IMR-90 (cell line): Measurements from ENCODE around the gene CD96. TPM values are rescaled to one million over a fixed set of nuclear protein-coding genes. Genes with fewer than 3 reads are reported as not detected.

Experiments used
- ATAC-seq: fragments of 200-7000 bp; cut with Tn5 transposase; 2 replicates; pipeline ENCODE4 v1.9.1; 2020; ENCODE audit warnings: low read depth, mild to moderate bottlenecking, moderate library complexity
- BruUV-seq: library from RNA; stranded (reverse); fragments of 400-500 nt; replicated peaks from 2 replicates; lab custom pipeline; 2021; lab: Mats Ljungman, UMichigan
- CTCF ChIA-PET: fragments of 300-600 bp; formaldehyde crosslinking; extraction: SDS; loops from one replicate; lab custom pipeline; 2021; ENCODE audit warnings: antibody characterized with exemption; lab: Yijun Ruan, JAX
- POLR2A ChIA-PET: fragments of 300-600 bp; sonication (Branson Sonifier 250); formaldehyde crosslinking; loops from one replicate; lab custom pipeline; 2022; ENCODE audit warnings: antibody characterized with exemption; ENCODE audit not compliant: unreplicated experiment; lab: Charles Lee
- DNase-seq: peaks from one replicate; pipeline ENCODE4 v3.0.0; 2013
- H2AFZ ChIP-seq: replicated peaks from 2 replicates; pipeline ENCODE3; 2013; ENCODE audit warnings: low read length, mild to moderate bottlenecking; ENCODE audit not compliant: poor library complexity
- H2AK5ac ChIP-seq: 2 replicates; pipeline ENCODE4 v1.6.1; 2013; ENCODE audit warnings: low read depth, low read length, inconsistent platforms
- H2AK9ac ChIP-seq: replicated peaks from 2 replicates; pipeline ENCODE3; 2013; ENCODE audit warnings: mild to moderate bottlenecking, low read depth, low read length, moderate library complexity; ENCODE audit not compliant: poor library complexity
- H2BK120ac ChIP-seq: 2 replicates; pipeline ENCODE4 v1.6.1; 2013; ENCODE audit warnings: low read depth, low read length, inconsistent platforms
- H2BK15ac ChIP-seq: 3 replicates; pipeline ENCODE4 v1.6.1; 2013; ENCODE audit warnings: low read depth, low read length, inconsistent platforms
- H2BK20ac ChIP-seq: 2 replicates; pipeline ENCODE4 v1.6.1; 2013; ENCODE audit warnings: low read depth, mild to moderate bottlenecking, inconsistent platforms, low read length, moderate library complexity
- H2BK5ac ChIP-seq: 2 replicates; pipeline ENCODE4 v1.6.1; 2013; ENCODE audit warnings: mild to moderate bottlenecking, low read depth, low read length, inconsistent platforms; ENCODE audit not compliant: poor library complexity, severe bottlenecking
- H3K14ac ChIP-seq: replicated peaks from 2 replicates; pipeline ENCODE4 v1.6.1; 2013; ENCODE audit warnings: low read depth, low read length, inconsistent platforms
- H3K18ac ChIP-seq: 2 replicates; pipeline ENCODE4 v1.6.1; 2013; ENCODE audit warnings: low read depth, low read length, control low read depth
- H3K23ac ChIP-seq: 2 replicates; pipeline ENCODE4 v1.6.1; 2013; ENCODE audit warnings: low read depth, low read length, inconsistent platforms
- H3K27ac ChIP-seq: 2 replicates; pipeline ENCODE4 v1.5.1; 2013; ENCODE audit warnings: mild to moderate bottlenecking, control low read depth, low read length; ENCODE audit not compliant: insufficient read depth
- H3K27me3 ChIP-seq: 2 replicates; pipeline ENCODE4 v1.6.1; 2013; ENCODE audit warnings: low read length; ENCODE audit not compliant: control insufficient read depth, insufficient read depth
- H3K36me3 ChIP-seq: 2 replicates; pipeline ENCODE4 v1.6.1; 2013; ENCODE audit warnings: low read length, mixed read lengths; ENCODE audit not compliant: control insufficient read depth, insufficient read depth
- H3K4ac ChIP-seq: 2 replicates; pipeline ENCODE4 v1.6.1; 2013; ENCODE audit warnings: low read depth, low read length, inconsistent platforms
- H3K4me1 ChIP-seq: 2 replicates; pipeline ENCODE4 v1.6.1; 2013; ENCODE audit warnings: low read length, mixed read lengths; ENCODE audit not compliant: control insufficient read depth, insufficient read depth
- H3K4me2 ChIP-seq: 2 replicates; pipeline ENCODE4 v1.6.1; 2013; ENCODE audit warnings: low read depth, mild to moderate bottlenecking, control low read depth, low read length, moderate library complexity
- H3K4me3 ChIP-seq: 2 replicates; pipeline ENCODE4 v1.5.1; 2013; ENCODE audit warnings: low read depth, mild to moderate bottlenecking, control low read depth, low read length, moderate library complexity; ENCODE audit not compliant: insufficient read depth
- H3K56ac ChIP-seq: 2 replicates; pipeline ENCODE4 v1.6.1; 2013; ENCODE audit warnings: low read length, inconsistent platforms; ENCODE audit not compliant: insufficient read depth; ENCODE audit errors: extremely low read depth
- H3K79me1 ChIP-seq, 2 experiments: 2 replicates each; pipeline ENCODE4 v1.6.1; 2013; ENCODE audit warnings: low read length in 2 of 2, inconsistent platforms in 1 of 2, low read depth in 1 of 2
- H3K9ac ChIP-seq: 2 replicates; pipeline ENCODE4 v1.6.1; 2013; ENCODE audit warnings: low read depth, low read length, control low read depth
- H3K9me1 ChIP-seq: 2 replicates; pipeline ENCODE4 v1.6.1; 2013; ENCODE audit warnings: low read length, inconsistent platforms; ENCODE audit not compliant: insufficient read depth
- H3K9me3 ChIP-seq: 2 replicates; pipeline ENCODE4 v1.6.1; 2013; ENCODE audit warnings: low read length; ENCODE audit not compliant: control insufficient read depth, insufficient read depth
- H4K20me1 ChIP-seq: 2 replicates; pipeline ENCODE4 v1.6.1; 2013; ENCODE audit warnings: low read length, inconsistent platforms; ENCODE audit not compliant: insufficient read depth
- H4K5ac ChIP-seq: 2 replicates; pipeline ENCODE4 v1.6.1; 2013; ENCODE audit warnings: mild to moderate bottlenecking, low read depth, low read length, control low read depth
- H4K8ac ChIP-seq, 2 experiments: 2 replicates each; pipeline ENCODE4 v1.6.1; 2013; ENCODE audit warnings: low read depth in 2 of 2, low read length in 2 of 2, control low read depth in 1 of 2, inconsistent platforms in 1 of 2
- H4K91ac ChIP-seq: 2 replicates; pipeline ENCODE4 v1.6.1; 2013; ENCODE audit warnings: low read depth, low read length, inconsistent platforms; ENCODE audit not compliant: insufficient read depth
- BHLHE40 ChIP-seq: fragments of 150-350 bp; IDR thresholded peaks from 2 replicates; pipeline ENCODE4 v1.6.1; 2016; ENCODE audit warnings: mild to moderate bottlenecking, low read depth, low read length
- CEBPB ChIP-seq: IDR thresholded peaks from 2 replicates; pipeline ENCODE4 v1.6.1; 2012; ENCODE audit warnings: low read depth, low read length, improper control_type of control experiment
- CHD1 ChIP-seq: IDR thresholded peaks from 2 replicates; pipeline ENCODE4 v1.6.1; 2012; ENCODE audit warnings: low read depth, low read length, improper control_type of control experiment
- CTCF ChIP-seq: conservative IDR thresholded peaks from 2 replicates; pipeline ENCODE4 v1.5.1; 2012; ENCODE audit warnings: mild to moderate bottlenecking, low read depth, low read length, improper control_type of control experiment
- ELK1 ChIP-seq: fragments of 150-350 bp; IDR thresholded peaks from 2 replicates; pipeline ENCODE4 v1.6.1; 2016; ENCODE audit warnings: low read depth, mild to moderate bottlenecking, low read length, moderate library complexity, borderline replicate concordance
- FOS ChIP-seq: fragments of 150-350 bp; IDR thresholded peaks from 2 replicates; pipeline ENCODE4 v1.6.1; 2016; ENCODE audit warnings: low read depth, low read length
- MAFK ChIP-seq: IDR thresholded peaks from 2 replicates; pipeline ENCODE4 v1.6.1; 2012; ENCODE audit warnings: low read depth, low read length, improper control_type of control experiment
- MAZ ChIP-seq: IDR thresholded peaks from 2 replicates; pipeline ENCODE4 v1.6.1; 2012; ENCODE audit warnings: low read depth, mild to moderate bottlenecking, low read length, improper control_type of control experiment, moderate library complexity, borderline replicate concordance
- MXI1 ChIP-seq: IDR thresholded peaks from 2 replicates; pipeline ENCODE4 v1.6.1; 2012; ENCODE audit warnings: low read depth, mild to moderate bottlenecking, low read length, moderate library complexity, borderline replicate concordance
- NFE2L2 ChIP-seq: fragments of 150-350 bp; IDR thresholded peaks from 2 replicates; pipeline ENCODE4 v1.6.1; 2016; ENCODE audit warnings: low read depth, mild to moderate bottlenecking, low read length
- POLR2A ChIP-seq: IDR thresholded peaks from 2 replicates; pipeline ENCODE4 v1.6.1; 2012; ENCODE audit warnings: mild to moderate bottlenecking, low read depth, low read length
- RAD21 ChIP-seq: IDR thresholded peaks from 2 replicates; pipeline ENCODE4 v1.6.1; 2012; ENCODE audit warnings: low read length, improper control_type of control experiment
- RCOR1 ChIP-seq: IDR thresholded peaks from 2 replicates; pipeline ENCODE4 v1.6.1; 2012; ENCODE audit warnings: mild to moderate bottlenecking, low read length, improper control_type of control experiment; ENCODE audit not compliant: insufficient replicate concordance
- RFX5 ChIP-seq: IDR thresholded peaks from 2 replicates; pipeline ENCODE4 v1.8.0; 2012; ENCODE audit warnings: low read depth, mild to moderate bottlenecking, low read length, moderate library complexity
- USF2 ChIP-seq: fragments of 150-350 bp; IDR thresholded peaks from 2 replicates; pipeline ENCODE4 v1.6.1; 2017; ENCODE audit warnings: mild to moderate bottlenecking, antibody characterized with exemption, low read length, low read depth
- whole genome bisulfite sequencing, 2 experiments: methylation state at CpG; one replicate each; pipeline versions ENCODE4 v1.1.5 to v1.1.7; 2013; ENCODE audit warnings: missing lambda C conversion rate in 2 of 2; ENCODE audit not compliant: insufficient read length in 1 of 2; ENCODE audit errors: extremely low coverage in 2 of 2; 5-methylcytosine and 5-hydroxymethylcytosine counted together
- dilution Hi-C: fragments of 300-500 bp; cut with HindIII; formaldehyde crosslinking; loops from one replicate; pipeline ENCODE4 v1.14.3; 2018; ENCODE audit warnings: low sequenced_read_pairs; ENCODE audit not compliant: unreplicated experiment
- in situ Hi-C: fragments of 300-500 bp; cut with MboI; formaldehyde crosslinking; loops from 3 replicates; pipeline ENCODE4 v1.14.3; 2019; ENCODE audit warnings: low sequenced_read_pairs, inconsistent platforms, mixed read lengths
- intact Hi-C: fragments of 100-400 bp; cut with micrococcal nuclease; formaldehyde crosslinking; loops from 2 replicates; pipeline ENCODE4 v1.10.0; 2022
- polyA plus RNA-seq, 3 experiments: library from polyadenylated mRNA; depleted of rRNA; stranded (reverse); fragments of >200 nt; gene quantifications; 2 replicates each; pipeline ENCODE4 v1.2.3, GENCODE V29; 2012; ENCODE audit warnings: low replicate concordance in 1 of 3
- total RNA-seq: library from RNA; depleted of rRNA; stranded (reverse); fragments of >200 nt; gene quantifications from 2 replicates; pipeline ENCODE4 v1.2.3, GENCODE V29; 2012

The CD96 gene
- total and polyA plus RNA-seq, 2 of the 4 experiments (the other 2 are of a cell fraction): 0.05 to 0.18 TPM

GRCh38 chr3:111666041-111666735 is 124.2 kb downstream of the CD96 start:
- H4K20me1 ChIP-seq: no peaks in the 10 kb centered on the region
- H3K27me3 ChIP-seq: no peaks in the 10 kb centered on the region
- H4K5ac ChIP-seq: no peak overlapping the region
- H3K79me1 ChIP-seq: no peaks in the 10 kb centered on the region
- H2BK120ac ChIP-seq: peak overlapping the region; percentile 46; the same call in 1 of the 2 replicates
- intact Hi-C loops (loop anchor here (5.0 kb wide), 2 partner anchors 89 to 301 kb away; no protein-coding TSS in a partner anchor), dilution Hi-C loops (no loop called here), in situ Hi-C loops (no loop called here)
- CTCF ChIA-PET: interaction anchor here (1.4 to 2.2 kb wide), 2 partner anchors 25 to 88 kb away, joined by 3 to 9 read pairs; no protein-coding TSS in a partner anchor
- BruUV-seq: no TSS peak
- H4K8ac ChIP-seq: no peak overlapping the region
- no CpG with 5 or more reads among the region's 4 CpGs for WGBS, 2 experiments
- H3K4me3 ChIP-seq: no peak overlapping the region
- H2BK5ac ChIP-seq: no peak overlapping the region
- POLR2A ChIA-PET: interaction anchor here (0.6 kb wide), 2 partner anchors 76 to 559 kb away, joined by 3 to 4 read pairs; no protein-coding TSS in a partner anchor
- no peak overlapping the region for H3K56ac ChIP-seq
- H2AK9ac ChIP-seq: no peak overlapping the region
- H3K4me2 ChIP-seq: no peak overlapping the region
- H3K14ac ChIP-seq: no peak overlapping the region; the same call in 1 of the 2 replicates
- H3K9ac ChIP-seq: no peak overlapping the region
- H2BK20ac ChIP-seq: no peak overlapping the region
- no peak overlapping the region for H3K4ac ChIP-seq
- no peaks in the 10 kb centered on the region for H3K36me3 ChIP-seq
- peaks cover 5% of the 10 kb centered on the region for H3K4me1 ChIP-seq
- H3K18ac ChIP-seq: no peak overlapping the region
- no peak overlapping the region; the same call in 2 of the 3 replicates for H2BK15ac ChIP-seq
- H3K27ac ChIP-seq: no peak overlapping the region
- no peak overlapping the region for H2AK5ac ChIP-seq
- ATAC-seq (no peak), DNase-seq (no peak)
- H3K23ac ChIP-seq: peak overlapping the region; percentile 21; the same call in 1 of the 2 replicates
- H2AFZ ChIP-seq: peak overlapping the region; percentile 56
- H3K9me1 ChIP-seq: peaks cover 10% of the 10 kb centered on the region; the same call in 1 of the 2 replicates
- H3K9me3 ChIP-seq: peaks cover 7% of the 10 kb centered on the region
- no peak overlapping the region for H4K91ac ChIP-seq
- TF ChIP-seq MAZ (no peak), NFE2L2 (no peak), CEBPB (no peak), RCOR1 (no peak), RFX5 (no peak), ELK1 (no peak), CHD1 (no peak), MXI1 (no peak), BHLHE40 (no peak), RAD21 (no peak), FOS (no peak), CTCF (no peak), USF2 (no peak), MAFK (no peak), POLR2A (no peak)
